ENCODE data around the gene KRT79. TPM values are rescaled to one million over a fixed set of nuclear protein-coding genes. Genes with fewer than 3 reads are reported as not detected.

KRT79 gene
- polyA plus RNA-seq, 1 donor from 2014 or later = not detected

- Histone ChIP-seq H3K27ac (ENCODE audit: low read length) (no peak overlapping the region), H3K9ac (ENCODE audit: low read length) (no peak overlapping the region), H3K4me3 (ENCODE audit: low read length) (no peak overlapping the region), H4K20me1 (ENCODE audit: insufficient read depth) (no peaks in the 10 kb centered on the region), H3F3A (ENCODE audit: insufficient read depth, low read length, poor library complexity, severe bottlenecking) (no peaks in the 10 kb centered on the region), H3K9me2 (ENCODE audit: insufficient read depth, low read length) (no peaks in the 10 kb centered on the region), H3K9me3 (ENCODE audit: low read length) (no peaks in the 10 kb centered on the region), H3K79me2 (replicated peaks; ENCODE audit: insufficient read depth, low read length) (no peaks in the 10 kb centered on the region), H3K27me3 (ENCODE audit: insufficient read depth, low read depth, low read length) (no peaks in the 10 kb centered on the region), H2AFZ (ENCODE audit: low read depth, low read length) (no peak overlapping the region), H3K36me3 (ENCODE audit: insufficient read depth, low read length) (no peaks in the 10 kb centered on the region), H3K4me2 (ENCODE audit: low read length) (no peak overlapping the region)
- TF ChIP-seq REST (IDR thresholded peaks at IDR 0.05; ENCODE audit: borderline replicate concordance) (no peak), EZH2 (IDR thresholded peaks at IDR 0.05; ENCODE audit: borderline replicate concordance, insufficient read depth, low read length, poor library complexity, severe bottlenecking) (no peak), RAD21 (conservative IDR thresholded peaks at IDR 0.05) (no peak), MXI1 (conservative IDR thresholded peaks at IDR 0.05; ENCODE audit: poor library complexity, severe bottlenecking) (no peak), POLR2AphosphoS5 (IDR thresholded peaks at IDR 0.05) (no peak), SMC3 (conservative IDR thresholded peaks at IDR 0.05; ENCODE audit: poor library complexity) (no peak), TAF1 (IDR thresholded peaks at IDR 0.05; ENCODE audit: low read depth) (no peak), EP300 (conservative IDR thresholded peaks at IDR 0.05; ENCODE audit: poor library complexity, severe bottlenecking) (no peak), CTCF (IDR thresholded peaks at IDR 0.05; ENCODE audit: poor library complexity, severe bottlenecking) (no peak)
These were observed 3.3 kb upstream of the KRT79 start for GRCh38 chr12:52837413-52837741.

- no peak overlapping the region for H3K27ac ChIP-seq (ENCODE audit: low read length)
- no peaks in the 10 kb centered on the region for H3K27me3 ChIP-seq (ENCODE audit: insufficient read depth, low read depth, low read length)
- no peaks in the 10 kb centered on the region for H3K9me3 ChIP-seq (ENCODE audit: low read length)
- no peaks in the 10 kb centered on the region for H4K20me1 ChIP-seq (ENCODE audit: insufficient read depth)
- H3F3A ChIP-seq (ENCODE audit: insufficient read depth, low read length, poor library complexity, severe bottlenecking) = no peaks in the 10 kb centered on the region
- H3K4me3 ChIP-seq (ENCODE audit: low read length) = no peak overlapping the region
- H3K9me2 ChIP-seq (ENCODE audit: insufficient read depth, low read length) = no peaks in the 10 kb centered on the region
- H3K36me3 ChIP-seq (ENCODE audit: insufficient read depth, low read length) = no peaks in the 10 kb centered on the region
- H3K4me2 ChIP-seq (ENCODE audit: low read length) = no peak overlapping the region
- H3K9ac ChIP-seq (ENCODE audit: low read length) = no peak overlapping the region
- TF ChIP-seq POLR2AphosphoS5 (IDR thresholded peaks at IDR 0.05) (no peak), SMC3 (conservative IDR thresholded peaks at IDR 0.05; ENCODE audit: poor library complexity) (no peak), MXI1 (conservative IDR thresholded peaks at IDR 0.05; ENCODE audit: poor library complexity, severe bottlenecking) (no peak), TAF1 (IDR thresholded peaks at IDR 0.05; ENCODE audit: low read depth) (no peak)
- no peaks in the 10 kb centered on the region for H3K79me2 ChIP-seq (replicated peaks; ENCODE audit: insufficient read depth, low read length)
- no peak overlapping the region for H2AFZ ChIP-seq (ENCODE audit: low read depth, low read length)
These were observed 2.6 kb upstream of the KRT79 start for GRCh38 chr12:52836491-52837412.
